ENCODE measurements around the gene BTN1A1.
"Not testable (repeated sequence)": the region's sequence is repeated elsewhere in the genome, so short reads cannot be mapped to it uniquely, and the experiment has no call there.

The BTN1A1 gene, protein sequence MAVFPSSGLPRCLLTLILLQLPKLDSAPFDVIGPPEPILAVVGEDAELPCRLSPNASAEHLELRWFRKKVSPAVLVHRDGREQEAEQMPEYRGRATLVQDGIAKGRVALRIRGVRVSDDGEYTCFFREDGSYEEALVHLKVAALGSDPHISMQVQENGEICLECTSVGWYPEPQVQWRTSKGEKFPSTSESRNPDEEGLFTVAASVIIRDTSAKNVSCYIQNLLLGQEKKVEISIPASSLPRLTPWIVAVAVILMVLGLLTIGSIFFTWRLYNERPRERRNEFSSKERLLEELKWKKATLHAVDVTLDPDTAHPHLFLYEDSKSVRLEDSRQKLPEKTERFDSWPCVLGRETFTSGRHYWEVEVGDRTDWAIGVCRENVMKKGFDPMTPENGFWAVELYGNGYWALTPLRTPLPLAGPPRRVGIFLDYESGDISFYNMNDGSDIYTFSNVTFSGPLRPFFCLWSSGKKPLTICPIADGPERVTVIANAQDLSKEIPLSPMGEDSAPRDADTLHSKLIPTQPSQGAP

DNA sequence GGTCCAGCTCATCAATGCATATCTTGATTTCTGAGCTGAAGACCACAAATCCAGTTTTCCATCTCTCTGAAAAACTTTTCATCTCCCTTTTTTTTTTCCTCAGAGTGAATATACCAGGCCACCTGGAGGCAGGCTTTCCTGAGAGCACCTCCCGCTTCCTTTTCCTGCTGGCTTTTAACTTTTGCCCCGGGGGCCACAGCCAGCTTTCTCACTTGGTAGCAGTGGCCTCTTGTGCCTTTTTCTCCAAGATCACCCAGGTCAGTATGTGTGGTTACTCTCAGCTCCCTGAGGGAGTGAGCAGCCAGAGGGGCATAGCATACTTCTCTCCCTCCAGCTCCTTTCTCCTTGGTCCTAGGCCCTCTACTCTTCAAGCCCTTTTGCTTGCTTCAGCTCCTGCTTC, at the start of gene BTN1A1:
Gene BTN1A1, plus strand, starts transcription at position 202 of the 400 bp plus-strand sequence. CDS start 984 bp downstream, outside the sequence.
- no peaks in the 10 kb centered on the region for H3K9me3 Mint-ChIP-seq (ENCODE audit: low read depth)
- H3K4me1 Mint-ChIP-seq (ENCODE audit: low read depth) = peaks cover 11% of the 10 kb centered on the region
- peak within 1 kb of the TSS; percentile 75 for H3K4me3 Mint-ChIP-seq
- H3K27me3 Mint-ChIP-seq = peaks cover 10% of the 10 kb centered on the region
- H3K27ac Mint-ChIP-seq = no peak within 1 kb of the TSS
- H3K36me3 Mint-ChIP-seq = no peaks in the 10 kb centered on the region

DNA sequence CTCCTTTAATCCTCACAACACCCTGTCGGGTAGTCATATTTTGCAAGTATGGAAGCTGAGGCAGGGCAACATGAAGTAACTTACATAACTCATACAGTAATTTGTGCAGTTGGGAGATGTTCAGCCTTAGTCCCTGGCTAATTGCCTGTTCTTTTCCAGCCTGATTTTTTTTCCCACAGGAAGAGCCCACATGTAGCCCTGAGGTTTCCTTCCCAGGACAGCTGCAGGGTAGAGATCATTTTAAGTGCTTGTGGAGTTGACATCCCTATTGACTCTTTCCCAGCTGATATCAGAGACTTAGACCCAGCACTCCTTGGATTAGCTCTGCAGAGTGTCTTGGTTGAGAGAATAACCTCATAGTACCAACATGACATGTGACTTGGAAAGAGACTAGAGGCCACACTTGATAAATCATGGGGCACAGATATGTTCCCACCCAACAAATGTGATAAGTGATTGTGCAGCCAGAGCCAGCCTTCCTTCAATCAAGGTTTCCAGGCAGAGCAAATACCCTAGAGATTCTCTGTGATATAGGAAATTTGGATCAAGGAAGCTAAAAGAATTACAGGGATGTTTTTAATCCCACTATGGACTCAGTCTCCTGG, 47.4 kb upstream of the BTN1A1 start:
- Mint-ChIP-seq H3K27me3 (no peaks in the 10 kb centered on the region), H3K9me3 (ENCODE audit: low read depth) (no peaks in the 10 kb centered on the region), H3K36me3 (no peaks in the 10 kb centered on the region), H3K4me3 (no peak overlapping the region), H3K27ac (peak overlapping the region; percentile 41), H3K4me1 (ENCODE audit: low read depth) (peaks cover 21% of the 10 kb centered on the region)

DNA sequence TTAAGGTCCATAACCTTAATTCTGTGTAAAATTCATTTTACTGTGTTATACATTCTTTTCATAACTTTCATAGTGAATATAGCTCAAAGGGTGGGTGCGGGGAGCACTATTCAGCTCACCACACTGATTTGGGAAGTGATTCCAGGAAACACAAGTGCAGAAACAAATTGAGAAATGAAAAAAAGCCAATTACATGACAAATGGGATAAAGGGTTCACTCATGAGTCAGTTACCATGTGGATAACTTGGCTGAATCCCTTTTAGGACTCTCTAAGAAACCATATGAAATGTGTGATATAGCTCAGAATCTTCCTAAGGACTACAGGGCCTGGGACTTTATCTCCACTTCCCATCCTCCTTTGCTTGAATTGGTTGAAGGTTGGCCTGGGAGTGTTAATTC, 45.5 kb upstream of the BTN1A1 start:
- Mint-ChIP-seq H3K36me3 (peaks cover 2% of the 10 kb centered on the region), H3K27me3 (no peaks in the 10 kb centered on the region), H3K27ac (peak overlapping the region; percentile 64), H3K4me3 (no peak overlapping the region), H3K4me1 (ENCODE audit: low read depth) (peaks cover 29% of the 10 kb centered on the region), H3K9me3 (ENCODE audit: low read depth) (no peaks in the 10 kb centered on the region)

DNA sequence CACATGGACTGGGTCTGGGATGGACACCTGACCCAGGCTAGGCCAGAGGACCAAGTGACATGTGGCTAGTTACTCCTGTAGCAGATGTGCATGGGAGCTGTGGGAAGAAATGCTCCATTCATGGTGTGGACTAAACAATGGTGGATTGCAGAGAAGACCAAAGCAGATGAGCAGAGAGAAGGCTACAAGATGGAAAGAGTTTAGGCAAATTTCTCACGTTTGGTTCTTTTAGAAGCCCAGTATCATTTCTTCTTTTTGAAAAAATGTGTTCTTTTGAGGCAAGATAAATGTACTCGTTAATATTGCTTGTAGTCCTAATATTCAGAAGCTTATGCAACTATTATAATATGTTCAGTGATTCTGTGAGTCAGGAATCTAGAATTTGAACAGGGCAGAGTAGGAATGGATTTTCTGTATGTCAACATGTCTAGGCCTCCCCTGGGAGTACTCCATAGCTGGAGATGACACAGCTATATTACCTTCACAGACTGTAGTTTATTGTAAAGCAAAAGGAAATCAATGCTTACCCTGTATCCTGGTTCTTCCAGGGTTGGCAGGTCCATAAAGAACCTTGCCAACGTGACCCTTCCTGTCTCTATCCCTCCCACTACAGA, 44.6 kb upstream of the BTN1A1 start:
- Mint-ChIP-seq H3K27me3 (no peaks in the 10 kb centered on the region), H3K36me3 (peaks cover 9% of the 10 kb centered on the region), H3K4me1 (ENCODE audit: low read depth) (peaks cover 37% of the 10 kb centered on the region), H3K27ac (peak overlapping the region; percentile 79), H3K4me3 (no peak overlapping the region), H3K9me3 (ENCODE audit: low read depth) (no peaks in the 10 kb centered on the region)

DNA sequence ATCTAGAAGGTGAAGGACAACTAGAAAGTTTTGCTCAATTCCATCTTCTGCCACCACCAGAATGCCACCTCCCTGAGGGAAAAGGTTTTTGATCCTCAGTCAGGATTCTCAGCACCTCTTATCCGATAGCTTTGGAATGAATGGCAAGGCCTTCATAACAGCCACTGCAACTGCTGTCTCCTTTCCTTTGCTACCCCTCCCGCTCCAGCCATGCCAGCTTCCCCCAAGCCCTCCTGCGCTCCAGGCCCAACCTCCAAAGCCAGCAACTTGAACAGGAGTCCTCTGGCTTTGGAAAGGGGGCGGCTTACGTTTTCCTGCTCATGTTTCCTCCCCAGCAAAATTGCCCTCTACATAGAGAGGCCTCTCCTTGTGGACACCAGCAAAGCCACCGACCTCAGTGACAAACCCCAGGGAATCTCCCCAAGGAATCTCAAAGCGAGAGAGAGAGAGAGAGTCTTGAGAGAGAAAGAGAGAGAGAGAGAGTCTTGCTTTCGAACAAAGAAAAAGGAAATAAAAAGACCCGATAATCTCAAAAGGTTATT, 42.8 kb upstream of the BTN1A1 start:
- peak overlapping the region; percentile 97 for H3K27ac Mint-ChIP-seq
- peaks cover 52% of the 10 kb centered on the region for H3K4me1 Mint-ChIP-seq (ENCODE audit: low read depth)
- H3K4me3 Mint-ChIP-seq = peak overlapping the region; percentile 100
- H3K36me3 Mint-ChIP-seq = peaks cover 9% of the 10 kb centered on the region
- H3K9me3 Mint-ChIP-seq (ENCODE audit: low read depth) = no peaks in the 10 kb centered on the region
- no peaks in the 10 kb centered on the region for H3K27me3 Mint-ChIP-seq

DNA sequence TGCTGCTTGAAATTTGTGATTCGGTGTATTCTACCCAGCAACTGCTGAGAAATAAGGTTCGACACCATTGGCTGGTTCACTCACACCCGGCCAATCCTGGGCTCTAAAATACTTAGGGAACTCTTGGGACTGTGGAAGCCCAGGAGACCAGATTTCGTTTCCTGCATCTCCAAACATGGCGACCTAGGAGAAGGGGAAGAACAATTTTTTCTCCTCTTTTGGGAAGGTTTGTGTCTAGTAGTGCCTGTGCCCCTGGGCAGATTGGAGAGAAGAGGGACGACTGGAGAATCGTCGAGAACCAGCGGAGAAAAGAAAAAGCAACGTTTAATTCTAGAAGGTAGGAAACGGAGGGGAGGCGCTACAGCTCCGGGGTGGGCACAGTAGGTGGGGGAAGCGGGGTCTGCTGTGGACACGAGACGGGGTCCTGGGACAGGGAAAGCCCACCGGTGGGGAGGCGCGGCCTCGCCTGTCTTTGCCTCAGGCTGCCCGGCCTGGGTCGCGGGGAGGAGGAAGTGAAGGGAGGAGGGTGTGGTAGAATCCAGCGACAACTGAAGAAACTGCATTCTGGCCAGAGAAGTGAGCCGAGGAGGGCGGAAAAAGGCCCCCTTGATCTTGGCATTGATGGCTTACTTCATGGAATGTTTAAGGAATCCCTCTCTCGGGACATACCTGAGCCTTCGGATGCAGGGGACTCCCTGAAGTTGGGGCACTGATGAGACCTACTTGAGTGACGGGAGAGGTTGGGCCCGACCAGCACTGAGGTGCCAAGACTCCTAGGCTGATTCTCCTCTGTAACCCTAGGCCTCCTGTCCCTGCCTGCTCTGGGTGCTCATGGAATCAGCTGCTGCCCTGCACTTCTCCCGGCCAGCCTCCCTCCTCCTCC, 42.1 kb upstream of the BTN1A1 start, which contains the start of gene BTN2A1:
Gene BTN2A1, plus strand, starts transcription at position 150 of the 883 bp plus-strand sequence. Its CDS starts 682 bp downstream, at position 832.
- no peaks in the 10 kb centered on the region for H3K27me3 Mint-ChIP-seq
- H3K36me3 Mint-ChIP-seq = peaks cover 9% of the 10 kb centered on the region
- peaks cover 57% of the 10 kb centered on the region for H3K4me1 Mint-ChIP-seq (ENCODE audit: low read depth)
- H3K4me3 Mint-ChIP-seq = peak within 1 kb of the TSS; percentile 100
- H3K27ac Mint-ChIP-seq = peak within 1 kb of the TSS; percentile 97
- no peaks in the 10 kb centered on the region for H3K9me3 Mint-ChIP-seq (ENCODE audit: low read depth)

DNA sequence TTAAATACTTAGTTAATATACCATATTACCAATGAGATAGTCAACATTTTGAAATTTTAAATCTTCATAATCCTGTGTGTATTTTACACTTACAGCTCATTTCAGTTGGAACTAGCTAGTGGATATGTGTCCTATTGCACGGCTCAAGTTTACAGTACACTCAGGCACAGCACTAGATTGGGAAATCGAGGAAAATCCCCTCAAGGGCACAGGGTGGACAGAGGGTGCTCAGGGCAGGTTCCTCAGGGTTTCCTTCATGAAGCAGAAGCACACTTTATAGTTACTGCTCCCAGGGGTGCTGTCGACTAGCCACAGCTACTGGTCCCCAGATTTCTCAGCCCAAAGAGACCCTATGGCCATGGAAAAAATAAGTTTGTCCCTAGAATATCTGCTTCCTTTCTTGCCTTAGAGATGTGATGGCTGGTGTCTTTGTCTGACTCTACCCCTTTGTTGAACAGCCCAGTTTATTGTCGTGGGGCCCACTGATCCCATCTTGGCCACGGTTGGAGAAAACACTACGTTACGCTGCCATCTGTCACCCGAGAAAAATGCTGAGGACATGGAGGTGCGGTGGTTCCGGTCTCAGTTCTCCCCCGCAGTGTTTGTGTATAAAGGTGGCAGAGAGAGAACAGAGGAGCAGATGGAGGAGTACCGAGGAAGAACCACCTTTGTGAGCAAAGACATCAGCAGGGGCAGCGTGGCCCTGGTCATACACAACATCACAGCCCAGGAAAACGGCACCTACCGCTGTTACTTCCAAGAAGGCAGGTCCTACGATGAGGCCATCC, 40.9 kb upstream of the BTN1A1 start:
- H3K9me3 Mint-ChIP-seq (ENCODE audit: low read depth) = no peaks in the 10 kb centered on the region
- peak overlapping the region; percentile 75 for H3K27ac Mint-ChIP-seq
- H3K4me3 Mint-ChIP-seq = peak overlapping the region; percentile 86
- H3K36me3 Mint-ChIP-seq = peaks cover 12% of the 10 kb centered on the region
- H3K4me1 Mint-ChIP-seq (ENCODE audit: low read depth) = peaks cover 66% of the 10 kb centered on the region
- H3K27me3 Mint-ChIP-seq = no peaks in the 10 kb centered on the region

DNA sequence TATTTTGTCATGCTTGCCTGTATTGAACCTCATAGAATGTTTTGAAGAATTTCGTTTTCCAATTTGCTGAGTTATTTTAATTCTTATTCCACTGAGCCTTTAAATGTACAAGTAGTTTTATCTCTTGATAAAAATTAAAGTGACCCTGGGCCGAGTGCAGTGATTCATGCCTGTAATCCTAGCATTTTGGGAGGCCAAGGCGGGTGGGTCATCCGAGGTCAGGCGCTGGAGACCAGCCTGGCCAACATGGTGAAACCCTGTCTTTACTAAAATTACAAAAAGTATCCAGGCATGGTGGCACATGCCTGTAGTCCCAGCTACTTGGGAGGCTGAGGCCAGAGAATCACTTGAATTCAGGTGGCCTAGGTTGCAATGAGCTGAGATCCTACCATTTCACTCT, 38.8 kb upstream of the BTN1A1 start:
- not testable (repeated sequence) for H3K9me3 Mint-ChIP-seq (ENCODE audit: low read depth); H3K27ac Mint-ChIP-seq; H3K27me3 Mint-ChIP-seq
- Mint-ChIP-seq H3K4me3 (peak overlapping the region; percentile 86), H3K4me1 (ENCODE audit: low read depth) (peaks cover 71% of the 10 kb centered on the region), H3K36me3 (peaks cover 18% of the 10 kb centered on the region)

DNA sequence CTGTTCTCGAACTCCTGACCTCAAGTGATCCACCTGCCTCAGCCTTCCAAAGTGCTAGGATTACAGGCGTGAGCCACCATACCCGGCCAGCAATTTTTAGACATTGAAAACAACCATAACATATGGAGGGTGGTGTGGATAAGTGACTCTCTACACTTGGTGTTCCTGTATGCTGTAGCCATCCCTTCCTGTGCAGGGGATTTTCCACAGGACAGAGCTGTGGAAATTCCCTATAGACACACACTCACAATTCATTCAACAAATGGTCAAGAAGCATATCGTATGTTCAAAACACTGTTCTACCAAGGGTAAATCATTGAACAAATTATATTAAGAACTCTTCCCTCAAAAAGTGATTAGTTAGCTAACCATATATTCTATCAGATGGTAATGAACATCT, 36.1 kb upstream of the BTN1A1 start:
- Mint-ChIP-seq H3K4me1 (ENCODE audit: low read depth) (peaks cover 49% of the 10 kb centered on the region), H3K4me3 (no peak overlapping the region), H3K27ac (peak overlapping the region; percentile 36), H3K9me3 (ENCODE audit: low read depth) (no peaks in the 10 kb centered on the region), H3K27me3 (no peaks in the 10 kb centered on the region), H3K36me3 (peaks cover 26% of the 10 kb centered on the region)

DNA sequence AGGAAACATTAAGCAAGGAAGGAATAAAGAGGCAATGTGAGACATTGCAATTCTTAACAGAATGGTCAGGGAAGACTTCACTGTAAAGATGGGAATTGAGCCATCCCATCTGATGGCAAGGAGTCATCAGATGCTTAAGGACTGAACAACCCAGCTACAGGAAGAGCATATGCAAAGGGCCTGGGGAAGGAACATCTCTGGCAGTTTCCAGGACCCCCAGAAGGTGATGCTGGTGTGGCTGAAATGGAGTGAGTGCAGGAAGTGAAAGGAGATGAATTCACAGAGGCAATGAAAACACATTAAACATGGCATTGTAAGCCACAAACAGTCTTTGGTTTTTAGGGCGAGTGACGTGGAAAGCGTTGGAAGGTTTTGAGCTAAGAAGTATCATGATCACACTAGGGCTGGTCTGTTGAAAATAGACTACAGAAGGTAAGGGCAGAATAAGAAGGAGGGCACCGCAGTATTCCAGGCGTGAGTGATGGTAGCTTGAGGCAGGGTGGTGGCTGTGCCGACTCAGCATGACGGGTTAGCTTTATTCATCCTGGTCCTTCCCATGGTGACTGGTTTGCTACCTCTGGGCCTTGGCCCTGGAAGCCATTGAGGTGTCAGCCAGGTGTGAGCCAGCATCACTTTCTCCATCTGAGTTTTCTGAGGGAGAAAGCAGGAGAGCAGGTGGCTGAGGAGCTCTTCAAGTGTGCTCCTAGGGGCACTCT, 35.5 kb upstream of the BTN1A1 start:
- Mint-ChIP-seq H3K4me1 (ENCODE audit: low read depth) (peaks cover 43% of the 10 kb centered on the region), H3K27ac (peak overlapping the region; percentile 58), H3K36me3 (peaks cover 23% of the 10 kb centered on the region), H3K9me3 (ENCODE audit: low read depth) (no peaks in the 10 kb centered on the region), H3K4me3 (no peak overlapping the region), H3K27me3 (no peaks in the 10 kb centered on the region)

DNA sequence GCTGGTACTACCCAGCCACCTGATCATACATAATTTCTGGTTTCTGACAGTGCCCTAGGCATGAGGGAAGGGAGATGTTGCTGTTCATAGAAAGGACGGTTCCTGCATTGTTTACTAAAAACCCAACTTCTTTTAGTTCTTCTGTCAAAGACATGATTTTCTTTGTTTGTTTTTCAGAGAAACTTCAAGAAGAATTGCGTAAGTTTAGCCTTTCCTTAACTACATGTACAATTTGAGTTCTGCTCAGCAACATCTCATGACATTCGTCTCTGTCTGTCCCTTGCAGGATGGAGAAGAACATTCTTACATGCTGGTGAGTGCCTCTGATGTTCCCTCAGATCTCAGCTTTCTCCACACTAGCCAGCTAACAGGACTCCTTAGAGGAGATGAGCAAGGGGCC, 34.3 kb upstream of the BTN1A1 start:
- Mint-ChIP-seq H3K27ac (peak overlapping the region; percentile 73), H3K9me3 (ENCODE audit: low read depth) (no peaks in the 10 kb centered on the region), H3K4me3 (no peak overlapping the region), H3K4me1 (ENCODE audit: low read depth) (peaks cover 31% of the 10 kb centered on the region), H3K27me3 (no peaks in the 10 kb centered on the region), H3K36me3 (peaks cover 16% of the 10 kb centered on the region)

DNA sequence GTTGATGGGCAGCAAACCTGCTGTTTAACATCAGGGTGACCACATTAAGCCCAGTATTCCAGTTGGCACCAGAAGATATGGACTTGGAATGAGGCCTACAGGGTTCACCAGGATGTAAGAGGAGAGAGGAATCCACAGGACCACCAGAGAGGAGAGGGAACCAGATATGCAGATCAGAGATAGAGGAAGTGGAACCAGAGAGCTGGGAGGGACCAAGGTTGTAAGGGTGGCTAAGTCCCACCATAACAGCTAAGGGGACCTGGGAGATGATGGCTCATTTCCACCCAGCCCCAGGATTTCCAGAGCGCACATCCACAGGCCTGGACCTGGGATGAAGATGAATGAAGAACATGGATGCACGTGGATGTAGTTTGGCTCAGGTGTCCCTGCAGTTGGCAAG, 31.3 kb upstream of the BTN1A1 start:
- no peaks in the 10 kb centered on the region for H3K27me3 Mint-ChIP-seq
- peaks cover 5% of the 10 kb centered on the region for H3K9me3 Mint-ChIP-seq (ENCODE audit: low read depth)
- peaks cover 32% of the 10 kb centered on the region for H3K4me1 Mint-ChIP-seq (ENCODE audit: low read depth)
- H3K4me3 Mint-ChIP-seq = no peak overlapping the region
- H3K27ac Mint-ChIP-seq = peak overlapping the region; percentile 29
- H3K36me3 Mint-ChIP-seq = peaks cover 24% of the 10 kb centered on the region

DNA sequence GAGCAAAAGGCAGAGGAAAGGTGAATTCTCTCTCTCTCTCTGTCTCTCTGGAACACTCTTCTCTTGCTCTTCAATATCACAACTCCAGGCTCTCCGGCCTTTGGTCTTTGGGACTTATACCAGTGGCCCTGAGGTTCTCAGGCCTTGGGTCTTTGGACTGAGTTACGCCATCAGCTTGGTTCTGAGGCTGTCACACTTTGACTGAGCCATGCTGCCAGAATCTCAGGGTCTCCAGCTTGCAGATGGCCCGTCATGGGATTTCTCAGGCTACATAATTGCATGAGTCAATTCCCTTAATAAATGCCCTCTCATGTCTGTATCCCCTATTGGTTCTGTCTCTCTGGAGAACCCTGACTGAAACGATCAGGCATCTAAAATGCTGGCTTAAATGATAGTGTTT, 29.5 kb upstream of the BTN1A1 start:
- Mint-ChIP-seq H3K27me3 (no peaks in the 10 kb centered on the region), H3K4me3 (no peak overlapping the region), H3K4me1 (ENCODE audit: low read depth) (peaks cover 35% of the 10 kb centered on the region), H3K36me3 (peaks cover 14% of the 10 kb centered on the region), H3K27ac (peak overlapping the region; percentile 74), H3K9me3 (ENCODE audit: low read depth) (peaks cover 5% of the 10 kb centered on the region)

Data from activated naive CD8-positive, alpha-beta T cell (primary cell).